Neural progenitor cell (in vitro differentiated cells): ENCODE measurements around the gene HDDC2.

Experiments
- CTCF ChIP-seq: fragments of 200-600 bp; sonication (generic); IDR thresholded peaks from 2 replicates; pipeline ENCODE4 v1.5.1; 2017; ENCODE audit warnings: antibody characterized with exemption, mild to moderate bottlenecking
- EZH2 ChIP-seq: fragments of 200-600 bp; sonication (generic); IDR thresholded peaks from 2 replicates; pipeline ENCODE4 v1.6.1; 2017; ENCODE audit warnings: antibody characterized with exemption, mild to moderate bottlenecking, moderate library complexity
- EZH2phosphoT487 ChIP-seq: fragments of 200-600 bp; sonication (generic); IDR thresholded peaks from 2 replicates; pipeline ENCODE4 v1.6.1; 2017; ENCODE audit warnings: antibody characterized with exemption

DNA sequence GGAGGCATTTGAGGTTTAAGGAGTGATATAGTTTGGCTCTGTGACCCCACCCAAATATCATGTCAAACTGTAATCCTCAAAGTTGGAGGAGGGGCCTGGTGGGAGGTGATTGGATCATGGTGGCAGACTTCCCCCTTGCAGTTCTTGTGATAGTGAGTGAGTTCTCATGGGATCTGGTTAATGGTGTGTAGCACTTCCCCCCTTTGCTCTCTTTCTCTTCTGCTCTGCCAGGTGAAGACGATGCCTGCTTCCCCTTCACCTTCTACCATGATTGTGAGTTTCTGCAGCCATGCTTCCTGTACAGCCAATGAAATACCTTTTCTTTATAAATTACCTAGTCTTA is 1.7 kb upstream of the HDDC2 start:
- no peak for TF ChIP-seq EZH2
- no peak for TF ChIP-seq CTCF
- TF ChIP-seq EZH2phosphoT487, result no peak
